Activated T-helper 2 cell treated with anti-CD3 and anti-CD28 coated beads, Interferon-gamma antibody, Interleukin-2, Interleukin-4, amounts not matched to agents 10 μg/mL and 5 μg/mL and 100 μg/mL, durations not matched to agents 14 hours and 24 hours and 36 hours (primary cell): Measurements from ENCODE around the gene PDE10A. TPM values are rescaled to one million over a fixed set of nuclear protein-coding genes. Genes with fewer than 3 reads are reported as not detected.

Experiments used
- DNase-seq: peaks from one replicate; pipeline ENCODE4 v3.0.0; 2021; ENCODE audit warnings: low spot score
- H3K27ac Mint-ChIP-seq: one replicate; pipeline ENCODE4 v1.8.0; 2021; ENCODE audit warnings: mixed read lengths
- H3K27me3 Mint-ChIP-seq: one replicate; pipeline ENCODE4 v1.8.0; 2021; ENCODE audit warnings: low read depth, mixed read lengths
- H3K36me3 Mint-ChIP-seq: one replicate; pipeline ENCODE4 v1.8.0; 2021; ENCODE audit warnings: low read depth, mixed read lengths
- H3K4me1 Mint-ChIP-seq: one replicate; pipeline ENCODE4 v1.8.0; 2021; ENCODE audit warnings: low read depth, mixed read lengths
- H3K4me3 Mint-ChIP-seq: one replicate; pipeline ENCODE4 v1.8.0; 2021; ENCODE audit warnings: low read depth, mild to moderate bottlenecking, moderate library complexity, mixed read lengths
- H3K9me3 Mint-ChIP-seq: one replicate; pipeline ENCODE4 v1.8.0; 2021; ENCODE audit warnings: mixed read lengths
- intact Hi-C: fragments of 100-400 bp; cut with micrococcal nuclease; formaldehyde crosslinking; loops from one replicate; pipeline ENCODE4 v1.15.1; 2023
- total RNA-seq: library from RNA; stranded (reverse); gene quantifications from 2 replicates; pipeline ENCODE4 v1.2.3, GENCODE V29; 2022

The PDE10A gene
- total RNA-seq, 1 donor from 2014 or later, result not detected

GRCh38 chr6:165376100-165376499 lies 286.9 kb downstream of the PDE10A start:
- H3K36me3 Mint-ChIP-seq, result no peaks in the 10 kb centered on the region
- H3K27me3 Mint-ChIP-seq, result no peaks in the 10 kb centered on the region
- H3K4me3 Mint-ChIP-seq, result no peak overlapping the region
- intact Hi-C loops, result no loop called here
- no peak overlapping the region for H3K27ac Mint-ChIP-seq
- no peak for DNase-seq
- H3K4me1 Mint-ChIP-seq, result no peaks in the 10 kb centered on the region
- no peaks in the 10 kb centered on the region for H3K9me3 Mint-ChIP-seq

GRCh38 chr6:165365371-165365770 lies 297.7 kb downstream of the PDE10A start:
- Mint-ChIP-seq H3K4me3 (no peak overlapping the region), H3K36me3 (no peaks in the 10 kb centered on the region), H3K4me1 (no peaks in the 10 kb centered on the region), H3K27me3 (no peaks in the 10 kb centered on the region), H3K27ac (no peak overlapping the region), H3K9me3 (peaks cover 24% of the 10 kb centered on the region)
- intact Hi-C loops, result no loop called here
- no peak for DNase-seq

- no peak for DNase-seq
- H3K27ac Mint-ChIP-seq, result no peak overlapping the region
- no peaks in the 10 kb centered on the region for H3K4me1 Mint-ChIP-seq
- peaks cover 30% of the 10 kb centered on the region for H3K9me3 Mint-ChIP-seq
- no peak overlapping the region for H3K4me3 Mint-ChIP-seq
- H3K36me3 Mint-ChIP-seq, result no peaks in the 10 kb centered on the region
- no peaks in the 10 kb centered on the region for H3K27me3 Mint-ChIP-seq
- intact Hi-C loops, result no loop called here
Measured at GRCh38 chr6:165345700-165346099, 317.3 kb downstream of the PDE10A start.

- Mint-ChIP-seq H3K4me3 (no peak overlapping the region), H3K27me3 (no peaks in the 10 kb centered on the region), H3K27ac (no peak overlapping the region), H3K4me1 (no peaks in the 10 kb centered on the region), H3K36me3 (no peaks in the 10 kb centered on the region), H3K9me3 (peaks cover 15% of the 10 kb centered on the region)
- DNase-seq, result no peak
- intact Hi-C loops, result no loop called here
Measured at GRCh38 chr6:165340532-165340931, 322.5 kb downstream of the PDE10A start.

GRCh38 chr6:165325609-165326008 lies 337.4 kb downstream of the PDE10A start:
- Mint-ChIP-seq H3K4me1 (no peaks in the 10 kb centered on the region), H3K9me3 (peaks cover 18% of the 10 kb centered on the region), H3K4me3 (no peak overlapping the region), H3K27ac (no peak overlapping the region), H3K27me3 (no peaks in the 10 kb centered on the region), H3K36me3 (no peaks in the 10 kb centered on the region)
- DNase-seq, result no peak
- intact Hi-C loops, result no loop called here

GRCh38 chr6:165321555-165322145 lies 341.4 kb downstream of the PDE10A start:
- Mint-ChIP-seq H3K9me3 (peaks cover 29% of the 10 kb centered on the region), H3K27ac (no peak overlapping the region), H3K36me3 (no peaks in the 10 kb centered on the region), H3K4me3 (no peak overlapping the region), H3K27me3 (no peaks in the 10 kb centered on the region), H3K4me1 (no peaks in the 10 kb centered on the region)
- no peak for DNase-seq
- intact Hi-C loops, result no loop called here

GRCh38 chr6:165321150-165321549 lies 341.9 kb downstream of the PDE10A start:
- no peak for DNase-seq
- H3K27ac Mint-ChIP-seq, result no peak overlapping the region
- no peak overlapping the region for H3K4me3 Mint-ChIP-seq
- H3K27me3 Mint-ChIP-seq, result no peaks in the 10 kb centered on the region
- no peaks in the 10 kb centered on the region for H3K4me1 Mint-ChIP-seq
- H3K9me3 Mint-ChIP-seq, result peaks cover 29% of the 10 kb centered on the region
- H3K36me3 Mint-ChIP-seq, result no peaks in the 10 kb centered on the region
- intact Hi-C loops, result no loop called here

- H3K27ac Mint-ChIP-seq, result no peak overlapping the region
- H3K9me3 Mint-ChIP-seq, result peaks cover 18% of the 10 kb centered on the region
- H3K4me3 Mint-ChIP-seq, result no peak overlapping the region
- intact Hi-C loops, result no loop called here
- H3K27me3 Mint-ChIP-seq, result no peaks in the 10 kb centered on the region
- no peaks in the 10 kb centered on the region for H3K4me1 Mint-ChIP-seq
- DNase-seq, result no peak
- no peaks in the 10 kb centered on the region for H3K36me3 Mint-ChIP-seq
Measured at GRCh38 chr6:165317723-165318122, 345.3 kb downstream of the PDE10A start.

GRCh38 chr6:165308926-165309731 lies 353.9 kb downstream of the PDE10A start, which contains the start of gene C6orf118:
Gene C6orf118 (minus strand): TSS chr6:165309605. CDS start chr6:165309586, 19 bp downstream.
- Mint-ChIP-seq H3K27me3 (no peaks in the 10 kb centered on the region), H3K4me1 (no peaks in the 10 kb centered on the region), H3K36me3 (no peaks in the 10 kb centered on the region), H3K4me3 (no peak within 1 kb of the TSS), H3K27ac (no peak within 1 kb of the TSS), H3K9me3 (no peaks in the 10 kb centered on the region)
- no peak for DNase-seq
- intact Hi-C loops, result no loop called here

- no peaks in the 10 kb centered on the region for H3K36me3 Mint-ChIP-seq
- H3K4me1 Mint-ChIP-seq, result no peaks in the 10 kb centered on the region
- no peak overlapping the region for H3K27ac Mint-ChIP-seq
- no peaks in the 10 kb centered on the region for H3K27me3 Mint-ChIP-seq
- intact Hi-C loops, result no loop called here
- no peak overlapping the region for H3K4me3 Mint-ChIP-seq
- DNase-seq, result no peak
- H3K9me3 Mint-ChIP-seq, result peaks cover 6% of the 10 kb centered on the region
Measured at GRCh38 chr6:165306955-165307354, 356.1 kb downstream of the PDE10A start.

GRCh38 chr6:165301372-165302246 lies 361.4 kb downstream of the PDE10A start:
- Mint-ChIP-seq H3K27ac (no peak overlapping the region), H3K4me3 (no peak overlapping the region), H3K4me1 (no peaks in the 10 kb centered on the region), H3K9me3 (peaks cover 13% of the 10 kb centered on the region), H3K36me3 (no peaks in the 10 kb centered on the region), H3K27me3 (no peaks in the 10 kb centered on the region)
- intact Hi-C loops, result no loop called here
- DNase-seq, result no peak

GRCh38 chr6:165300422-165300936 lies 362.6 kb downstream of the PDE10A start:
- H3K36me3 Mint-ChIP-seq, result no peaks in the 10 kb centered on the region
- no peak for DNase-seq
- H3K27ac Mint-ChIP-seq, result no peak overlapping the region
- intact Hi-C loops, result no loop called here
- no peak overlapping the region for H3K4me3 Mint-ChIP-seq
- H3K27me3 Mint-ChIP-seq, result no peaks in the 10 kb centered on the region
- H3K9me3 Mint-ChIP-seq, result peaks cover 13% of the 10 kb centered on the region
- H3K4me1 Mint-ChIP-seq, result no peaks in the 10 kb centered on the region
